Measurements from ENCODE around the gene TRIM40. TPM values are rescaled to one million over a fixed set of nuclear protein-coding genes. Genes with fewer than 3 reads are reported as not detected.

Gene TRIM40
- total and polyA plus RNA-seq, 2 of the 13 experiments (the other 11 are each of a cell fraction or from before 2014, with no cell fraction given), result 0.58 TPM; not detected in 1

- TF ChIP-seq ZHX2 (IDR thresholded peaks at IDR 0.05; ENCODE audit: low read depth) (peak; percentile 50; the same call in 1 of the 2 replicates), ZHX2 (CRISPR knock-in tag; IDR thresholded peaks at IDR 0.05; ENCODE audit: borderline replicate concordance) (no peak), ZNF878 (CRISPR knock-in tag; IDR thresholded peaks at IDR 0.05) (no peak), CBX5 (CRISPR knock-in tag; IDR thresholded peaks at IDR 0.05; ENCODE audit: borderline replicate concordance) (no peak; the same call in 1 of the 2 replicates), ONECUT2 (CRISPR knock-in tag; IDR thresholded peaks at IDR 0.05) (no peak), ZNF816 (CRISPR knock-in tag; IDR thresholded peaks at IDR 0.05; ENCODE audit: borderline replicate concordance) (no peak; the same call in 1 of the 2 replicates), AHR (CRISPR knock-in tag; IDR thresholded peaks at IDR 0.05) (no peak; the same call in 1 of the 2 replicates), NCOR1 (IDR thresholded peaks at IDR 0.05; ENCODE audit: borderline replicate concordance, low read length) (peak; percentile 78), ZNF263 (CRISPR knock-in tag; IDR thresholded peaks at IDR 0.05) (no peak), BHLHE40 (IDR thresholded peaks at IDR 0.05; ENCODE audit: low read length) (no peak), TMF1 (CRISPR knock-in tag; IDR thresholded peaks at IDR 0.05; ENCODE audit: low read depth) (no peak), SIX1 (CRISPR knock-in tag; IDR thresholded peaks at IDR 0.05; ENCODE audit: borderline replicate concordance) (0 out of 2 replicates have a peak, but pooled peaks have one; percentile 15), ZUFSP (CRISPR knock-in tag; IDR thresholded peaks at IDR 0.05; ENCODE audit: borderline replicate concordance) (no peak), ZNF83 (CRISPR knock-in tag; IDR thresholded peaks at IDR 0.05; ENCODE audit: borderline replicate concordance) (no peak), ARNT (IDR thresholded peaks at IDR 0.05) (no peak), ZSCAN31 (CRISPR knock-in tag; IDR thresholded peaks at IDR 0.05; ENCODE audit: low read depth) (peak; percentile 93), ZNF687 (CRISPR knock-in tag; IDR thresholded peaks at IDR 0.05) (peak; percentile 97)
These were observed 35.1 kb upstream of the TRIM40 start (continued) for GRCh38 chr6:30100585-30101443.

Data from HepG2 (cell line).